A673 (cell line): ENCODE data around the gene MARCO.

Source experiments
- CTCF ChIP-seq: fragments of 300-800, 200-600 bp; sonication (generic); conservative IDR thresholded peaks from 2 replicates; pipeline ENCODE4 v1.5.1; 2017; ENCODE audit warnings: low read depth, mild to moderate bottlenecking, antibody characterized with exemption, low read length, moderate library complexity, mixed read lengths
- EZH2 ChIP-seq: fragments of 200-600 bp; sonication (generic); IDR thresholded peaks from 2 replicates; pipeline ENCODE4 v1.6.1; 2017; ENCODE audit warnings: borderline replicate concordance, low read depth, mild to moderate bottlenecking, mixed read lengths, antibody characterized with exemption, low read length; ENCODE audit not compliant: poor library complexity, severe bottlenecking

DNA sequence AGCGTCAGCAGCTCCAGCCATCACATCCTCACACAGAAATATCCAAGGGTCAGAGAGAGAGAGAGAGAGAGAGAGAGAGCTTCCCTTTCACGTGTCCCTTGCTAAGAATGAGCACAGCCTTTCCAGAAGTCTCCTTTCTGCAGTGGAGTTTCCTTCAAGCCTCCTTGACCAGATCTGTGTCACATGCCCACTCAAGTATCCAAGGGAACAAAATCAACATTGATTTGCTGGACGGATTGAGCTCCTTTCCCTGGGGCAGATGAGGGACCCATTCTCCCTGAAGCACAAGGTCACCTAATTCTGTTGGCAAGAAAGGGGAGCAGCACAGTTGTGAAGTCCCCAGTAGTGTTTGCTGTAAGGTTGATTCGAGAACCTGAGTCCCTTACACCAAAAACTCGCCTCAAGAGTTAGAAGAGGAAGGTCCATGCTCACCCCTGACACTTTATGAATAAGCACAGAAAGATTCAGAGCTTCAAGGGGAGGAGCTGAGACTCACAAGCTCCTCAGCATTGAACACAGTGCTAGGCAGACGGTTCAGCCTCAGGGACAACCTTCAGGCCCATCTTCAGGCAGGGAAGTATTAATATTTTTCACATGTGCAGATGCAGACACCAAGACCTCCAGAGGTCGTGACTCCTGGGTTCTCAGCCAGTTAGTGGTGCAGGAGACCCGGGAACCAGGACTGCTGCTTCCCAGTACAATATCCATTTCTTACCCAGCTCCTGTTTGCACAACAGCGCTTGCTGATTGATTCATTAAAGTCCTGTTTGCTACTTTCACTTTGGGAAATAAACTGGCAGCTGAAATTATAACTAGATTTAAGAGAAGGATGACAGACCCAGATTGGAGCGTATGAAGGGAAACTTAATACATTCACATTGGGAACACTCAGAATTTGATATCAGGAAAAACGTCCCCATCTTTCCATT lies 38.2 kb upstream of the MARCO start:
- no peak for TF ChIP-seq CTCF
- no peak for TF ChIP-seq EZH2
